GM11168 (cell line): ENCODE results near the gene ODAPH.
"Not testable (repeated sequence)": the region's sequence is repeated elsewhere in the genome, so short reads cannot be mapped to it uniquely, and the experiment has no call there.

Experiments
- in situ Hi-C: fragments of 300-500 bp; cut with MboI; formaldehyde crosslinking; loops from one replicate; pipeline ENCODE4 v1.12.0; 2022; ENCODE audit warnings: low sequenced_read_pairs; ENCODE audit not compliant: unreplicated experiment

The ODAPH gene

GRCh38 chr4:75544220-75544619, 11.6 kb upstream of the ODAPH start:
- in situ Hi-C loops = not testable (repeated sequence)

- in situ Hi-C loops = no loop called here
Observed at GRCh38 chr4:75544870-75545269, 11.0 kb upstream of the ODAPH start.

GRCh38 chr4:75545526-75545925, 10.3 kb upstream of the ODAPH start:
- in situ Hi-C loops = no loop called here

- in situ Hi-C loops = no loop called here
Observed at GRCh38 chr4:75547647-75548387, 8.0 kb upstream of the ODAPH start.

GRCh38 chr4:75549019-75549418, 6.8 kb upstream of the ODAPH start:
- in situ Hi-C loops = no loop called here

GRCh38 chr4:75552452-75552851, 3.4 kb upstream of the ODAPH start:
- in situ Hi-C loops = no loop called here

- in situ Hi-C loops = no loop called here
Observed at GRCh38 chr4:75557696-75558095, 1.8 kb downstream of the ODAPH start.

GRCh38 chr4:75561789-75562188, 5.9 kb downstream of the ODAPH start:
- in situ Hi-C loops = no loop called here

- in situ Hi-C loops = no loop called here
Observed at GRCh38 chr4:75564023-75564422, 8.2 kb downstream of the ODAPH start.

GRCh38 chr4:75565481-75565880, 9.6 kb downstream of the ODAPH start:
- in situ Hi-C loops = no loop called here

GRCh38 chr4:75566911-75567310, 11.0 kb downstream of the ODAPH start:
- in situ Hi-C loops = no loop called here

- in situ Hi-C loops = no loop called here
Observed at GRCh38 chr4:75567725-75568124, 11.9 kb downstream of the ODAPH start.

- in situ Hi-C loops = no loop called here
Observed at GRCh38 chr4:75584067-75584466, 28.2 kb downstream of the ODAPH start.

GRCh38 chr4:75593393-75593792, 37.5 kb downstream of the ODAPH start:
- in situ Hi-C loops = no loop called here

GRCh38 chr4:75596061-75596460, 40.2 kb downstream of the ODAPH start:
- in situ Hi-C loops = no loop called here

GRCh38 chr4:75598390-75598789, 42.5 kb downstream of the ODAPH start:
- in situ Hi-C loops = no loop called here

- in situ Hi-C loops = no loop called here
Observed at GRCh38 chr4:75599647-75600046, 43.8 kb downstream of the ODAPH start.

GRCh38 chr4:75605928-75606327, 50.1 kb downstream of the ODAPH start:
- in situ Hi-C loops = no loop called here

GRCh38 chr4:75612306-75612705, 56.4 kb downstream of the ODAPH start:
- in situ Hi-C loops = no loop called here
